HL-60 (cell line): ENCODE measurements around the gene PDE4B.

Experiments
- CTCF ChIP-seq: IDR thresholded peaks from one replicate; pipeline ENCODE4 v1.5.1; 2011; ENCODE audit warnings: low read length, control low read depth, inconsistent platforms; ENCODE audit not compliant: insufficient read depth
- POLR2AphosphoS5 ChIP-seq: IDR thresholded peaks from 2 replicates; pipeline ENCODE4 v1.6.1; 2012; ENCODE audit warnings: low read depth
- REST ChIP-seq: IDR thresholded peaks from 2 replicates; pipeline ENCODE4 v1.6.1; 2012; ENCODE audit warnings: low read depth; ENCODE audit not compliant: insufficient replicate concordance

GRCh38 chr1:66386712-66387111 is 594.0 kb downstream of the PDE4B start:
- TF ChIP-seq CTCF (no peak), REST (no peak), POLR2AphosphoS5 (no peak)
